ENCODE results near the gene COPS3.

The COPS3 gene

GRCh38 chr17:17280613-17281549 is at the start of gene COPS3:
Gene COPS3 (minus strand): TSS chr17:17281246. CDS start chr17:17281186, 60 bp downstream.
- DNase-seq = peak; percentile 77

GRCh38 chr17:17328251-17328650 is 47.2 kb upstream of the COPS3 start:
- no peak for DNase-seq

- DNase-seq = no peak
These were observed 45.3 kb upstream of the COPS3 start for GRCh38 chr17:17326275-17326875.

- DNase-seq = no peak
These were observed 44.8 kb upstream of the COPS3 start for GRCh38 chr17:17325816-17326215.

- no peak for DNase-seq
These were observed 44.2 kb upstream of the COPS3 start for GRCh38 chr17:17325228-17325627.

- no peak for DNase-seq
These were observed 43.6 kb upstream of the COPS3 start for GRCh38 chr17:17324616-17325015.

DNA sequence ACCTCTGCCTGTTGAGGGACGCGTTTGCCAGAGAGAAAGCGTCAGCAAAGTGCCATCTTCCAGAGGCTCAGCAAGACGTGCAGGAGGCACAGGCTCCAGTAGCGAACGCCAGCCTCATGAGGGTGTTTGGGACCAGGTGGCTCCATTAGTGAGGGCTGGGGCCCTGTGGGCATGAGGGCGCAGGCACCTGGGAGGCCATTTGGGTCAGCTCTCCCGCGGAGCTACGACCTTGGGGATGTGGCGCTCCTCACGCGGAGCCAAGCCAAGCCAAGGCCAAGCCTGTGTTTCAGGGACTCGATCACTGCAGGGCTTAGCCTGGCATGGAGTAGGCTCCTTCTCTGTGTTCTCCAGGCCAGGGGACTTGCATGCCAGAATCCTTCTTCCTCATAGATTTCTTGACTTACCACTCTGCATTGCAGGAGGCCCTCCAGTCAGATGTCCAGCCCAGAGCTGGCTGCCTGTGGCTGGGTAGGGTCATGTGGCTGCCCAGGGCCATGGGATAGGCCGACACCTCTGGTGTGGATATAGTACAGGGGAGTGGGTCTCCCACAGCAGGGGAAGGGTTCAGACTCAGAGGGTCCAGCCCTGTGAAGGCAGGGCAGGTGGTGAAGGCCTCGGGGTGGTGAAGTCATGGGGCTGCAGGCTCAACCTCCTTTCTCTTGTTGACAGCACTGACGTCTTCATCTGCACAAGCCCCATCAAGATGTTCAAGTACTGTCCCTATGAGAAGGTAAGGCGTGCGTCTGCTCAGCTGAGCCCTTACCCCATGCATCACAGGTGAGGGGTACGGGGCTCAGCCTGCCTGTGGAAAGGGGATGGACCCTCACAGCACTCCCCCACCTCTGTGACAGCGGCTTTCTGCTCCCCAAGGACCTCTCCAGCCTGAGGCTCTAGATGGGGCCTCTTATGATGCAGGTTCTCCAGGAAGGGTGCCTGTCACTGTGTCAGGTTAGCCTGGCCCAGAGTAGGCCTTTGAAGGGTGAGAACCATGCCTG is 41.8 kb upstream of the COPS3 start:
- DNase-seq = no peak

- DNase-seq = no peak
These were observed 40.4 kb upstream of the COPS3 start for GRCh38 chr17:17321356-17322025.

DNA sequence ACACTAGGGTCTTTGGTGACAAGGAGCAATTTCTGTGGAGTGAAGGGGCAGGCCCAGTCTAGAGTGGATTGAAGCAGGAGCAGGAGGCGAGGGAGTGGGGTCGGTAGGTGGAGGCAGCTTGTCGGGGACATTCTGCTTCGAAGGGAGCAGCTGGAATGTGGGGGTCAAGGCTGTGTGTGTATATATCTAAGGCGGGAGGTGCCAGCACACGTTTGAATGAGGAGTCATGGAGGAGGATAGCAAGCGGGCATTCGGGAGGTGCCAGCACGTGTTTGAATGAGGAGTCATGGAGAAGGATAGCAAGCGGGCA is 39.8 kb upstream of the COPS3 start:
- no peak for DNase-seq

- no peak for DNase-seq
These were observed 39.3 kb upstream of the COPS3 start for GRCh38 chr17:17320188-17320910.

- no peak for DNase-seq
These were observed 34.2 kb upstream of the COPS3 start for GRCh38 chr17:17315142-17315821.

DNA sequence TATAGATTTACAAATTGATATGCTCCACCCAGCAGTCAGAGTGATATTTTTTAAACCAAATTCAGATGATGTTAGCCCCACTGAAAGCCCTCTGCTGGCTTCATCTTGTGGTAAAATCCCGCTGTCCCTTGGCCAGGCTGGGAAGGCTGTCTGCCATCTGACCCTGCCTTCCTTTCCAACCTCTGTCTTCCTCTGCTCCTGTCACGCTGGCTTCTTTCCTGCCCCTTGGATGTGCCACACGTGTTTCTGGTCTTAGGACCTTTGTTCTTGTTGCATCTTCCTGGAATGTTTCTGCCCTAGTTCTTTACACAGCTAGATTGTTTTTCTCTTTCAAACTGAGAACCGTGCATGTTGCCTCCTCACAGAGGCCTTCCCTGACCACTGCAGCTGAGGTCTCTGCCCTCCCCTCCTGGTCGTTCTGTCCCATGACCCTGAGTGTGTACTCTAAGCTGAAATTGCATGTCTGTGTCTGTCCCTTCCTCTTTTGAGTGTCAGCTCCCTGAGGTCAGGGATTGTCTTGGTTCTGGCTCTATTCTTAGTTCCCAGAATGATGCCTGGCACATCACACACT is 33.5 kb upstream of the COPS3 start:
- no peak for DNase-seq

- no peak for DNase-seq
These were observed 32.4 kb upstream of the COPS3 start for GRCh38 chr17:17313350-17313991.

- no peak for DNase-seq
These were observed 28.3 kb upstream of the COPS3 start for GRCh38 chr17:17309356-17309755.

DNA sequence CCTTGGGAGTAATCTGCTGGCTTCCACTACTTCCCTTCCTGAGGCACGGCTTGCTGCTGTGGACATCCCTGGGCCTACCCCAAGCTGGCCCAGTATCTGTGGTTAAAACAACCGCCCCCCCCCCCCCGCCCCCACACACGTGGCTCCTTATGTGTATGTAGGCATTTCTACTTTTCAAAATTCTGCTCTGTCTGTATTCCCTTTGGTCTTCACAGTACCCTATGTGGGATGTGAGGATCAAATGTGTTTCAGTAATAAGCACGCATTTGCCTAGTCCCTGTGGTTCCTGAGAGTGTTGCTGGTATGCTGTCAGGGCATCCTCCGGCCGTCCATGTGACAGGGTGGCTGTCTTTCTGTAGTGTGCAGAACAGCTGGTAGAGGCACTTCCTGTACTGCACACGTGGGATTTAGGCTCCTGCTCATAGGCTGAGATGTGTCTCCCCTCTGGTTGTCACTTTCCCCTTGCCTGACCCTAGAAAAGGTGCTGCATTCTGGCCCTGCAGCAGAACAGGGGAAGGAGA is 24.3 kb upstream of the COPS3 start:
- no peak for DNase-seq

DNA sequence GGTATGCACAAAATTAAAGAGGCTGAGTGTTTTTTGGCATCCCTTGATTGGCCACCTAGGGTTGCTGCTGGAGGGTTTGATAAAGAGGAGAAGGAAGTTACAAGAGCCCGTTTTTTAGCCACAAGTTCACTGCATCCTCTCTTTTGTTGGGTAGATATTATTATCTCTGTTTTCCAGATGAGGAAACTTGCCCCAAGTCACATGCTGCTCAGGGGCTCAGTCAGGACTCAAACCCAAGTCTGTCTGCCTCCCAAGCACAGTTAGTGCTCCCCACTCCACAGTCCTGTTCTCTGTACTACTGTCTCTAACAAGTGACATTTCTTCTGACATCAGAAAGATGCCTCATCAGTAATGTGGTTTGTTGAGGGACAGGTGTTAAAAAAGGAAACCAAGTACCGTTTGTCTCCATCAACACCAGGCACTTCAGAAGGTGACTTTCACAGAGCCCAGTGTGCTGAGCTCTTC is 23.5 kb upstream of the COPS3 start:
- no peak for DNase-seq

DNA sequence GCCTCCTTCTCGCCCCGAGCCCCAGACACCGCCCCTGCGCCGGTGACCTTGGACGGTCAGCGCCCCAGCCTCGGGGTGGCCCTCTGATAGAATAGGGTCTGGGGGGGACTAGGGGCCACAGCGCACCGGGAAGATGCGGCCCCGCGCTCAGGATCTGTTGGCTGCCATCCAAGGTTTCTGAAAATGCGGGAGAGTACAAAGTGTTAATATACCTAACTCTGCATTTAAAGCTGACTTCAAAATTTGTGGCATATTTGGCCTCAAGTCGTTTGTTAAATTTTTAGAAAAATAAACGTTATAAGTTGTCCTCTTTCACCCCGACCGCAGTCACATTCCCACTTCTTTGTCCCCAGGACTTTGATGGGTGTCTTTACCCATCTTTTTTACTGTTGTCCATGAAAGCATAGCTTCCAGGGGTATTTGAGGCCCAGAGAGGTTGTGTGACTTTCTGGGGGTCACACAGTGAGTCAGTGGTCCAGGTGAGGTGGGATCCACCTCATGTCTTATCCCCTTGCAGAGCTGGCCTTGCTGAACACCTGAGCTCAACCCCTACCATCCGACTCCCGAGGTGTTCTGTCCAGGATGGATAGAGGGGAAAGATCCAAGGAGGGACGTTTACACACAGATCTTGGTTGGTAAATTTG is 22.9 kb upstream of the COPS3 start:
- no peak for DNase-seq

DNA sequence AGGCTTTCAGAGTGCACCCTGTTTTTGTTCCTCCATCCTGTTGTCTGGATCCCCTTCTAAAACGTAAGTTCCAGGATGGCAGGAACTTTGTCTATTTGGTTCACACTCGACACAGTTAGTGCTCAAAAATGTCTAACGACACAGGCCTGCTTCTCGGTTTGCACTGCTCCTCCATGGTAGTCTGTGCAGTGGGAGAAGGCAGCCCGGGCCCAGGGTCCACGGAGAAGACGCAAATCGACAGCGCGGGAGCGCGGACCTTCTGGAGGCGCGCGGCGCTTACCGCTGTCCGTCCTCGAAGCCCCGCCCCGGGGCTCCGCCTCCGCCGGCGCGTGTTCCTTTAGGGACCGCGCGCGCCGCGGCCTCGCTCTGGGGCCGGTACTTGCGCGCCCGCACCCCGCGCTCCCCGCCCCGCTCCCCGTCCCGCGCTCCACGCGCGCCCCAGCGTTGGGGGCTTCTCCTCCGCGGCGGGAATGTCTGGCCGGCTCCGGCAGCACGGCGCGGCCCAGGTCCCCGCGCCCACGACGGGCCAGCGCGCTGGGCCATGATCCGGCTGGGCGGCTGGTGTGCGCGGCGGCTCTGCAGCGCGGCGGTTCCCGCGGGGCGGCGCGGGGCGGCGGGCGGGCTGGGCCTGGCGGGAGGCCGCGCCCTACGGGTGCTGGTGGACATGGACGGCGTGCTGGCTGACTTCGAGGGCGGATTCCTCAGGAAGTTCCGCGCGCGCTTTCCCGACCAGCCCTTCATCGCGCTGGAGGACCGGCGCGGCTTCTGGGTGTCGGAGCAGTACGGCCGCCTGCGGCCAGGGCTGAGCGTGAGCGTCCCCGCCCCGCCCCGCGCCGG is 22.2 kb upstream of the COPS3 start, which contains the start of gene NT5M:
TSS of gene NT5M (plus strand) at position 364 of the 837 bp plus-strand sequence. CDS start at position 542, 178 bp downstream.
- no peak for DNase-seq
